ENCODE results near the gene OSER1.

- no peak for TF ChIP-seq MAX (IDR thresholded peaks at IDR 0.05; ENCODE audit: low read depth)
- no peak for TF ChIP-seq CTCF (IDR thresholded peaks at IDR 0.05)
- no peak for TF ChIP-seq FOSL2 (IDR thresholded peaks at IDR 0.05; ENCODE audit: borderline replicate concordance, low read depth)
- TF ChIP-seq EP300 (IDR thresholded peaks at IDR 0.05; ENCODE audit: borderline replicate concordance in 1 of 2, low read depth in 1 of 2, low read length in 1 of 2) = no peak
- no peak for TF ChIP-seq TEAD4 (IDR thresholded peaks at IDR 0.05; ENCODE audit: borderline replicate concordance, insufficient read depth)
- TF ChIP-seq NFIC (IDR thresholded peaks at IDR 0.05; ENCODE audit: borderline replicate concordance) = no peak
Measured at GRCh38 chr20:44160133-44160532, 50.4 kb downstream of the OSER1 start.

Data from SK-N-SH (cell line).